ENCODE data around the gene PPM1B. TPM values are rescaled to one million over a fixed set of nuclear protein-coding genes. Genes with fewer than 3 reads are reported as not detected.
A peak's percentile ranks its signal among the peaks of the same experiment; 100 is the strongest.

PPM1B gene
- total and polyA plus RNA-seq, 10 of the 15 experiments (the other 5 are each of a cell fraction or from before 2014, with no cell fraction given) = 12.5 to 53.4 (median 33.7) TPM

DNA sequence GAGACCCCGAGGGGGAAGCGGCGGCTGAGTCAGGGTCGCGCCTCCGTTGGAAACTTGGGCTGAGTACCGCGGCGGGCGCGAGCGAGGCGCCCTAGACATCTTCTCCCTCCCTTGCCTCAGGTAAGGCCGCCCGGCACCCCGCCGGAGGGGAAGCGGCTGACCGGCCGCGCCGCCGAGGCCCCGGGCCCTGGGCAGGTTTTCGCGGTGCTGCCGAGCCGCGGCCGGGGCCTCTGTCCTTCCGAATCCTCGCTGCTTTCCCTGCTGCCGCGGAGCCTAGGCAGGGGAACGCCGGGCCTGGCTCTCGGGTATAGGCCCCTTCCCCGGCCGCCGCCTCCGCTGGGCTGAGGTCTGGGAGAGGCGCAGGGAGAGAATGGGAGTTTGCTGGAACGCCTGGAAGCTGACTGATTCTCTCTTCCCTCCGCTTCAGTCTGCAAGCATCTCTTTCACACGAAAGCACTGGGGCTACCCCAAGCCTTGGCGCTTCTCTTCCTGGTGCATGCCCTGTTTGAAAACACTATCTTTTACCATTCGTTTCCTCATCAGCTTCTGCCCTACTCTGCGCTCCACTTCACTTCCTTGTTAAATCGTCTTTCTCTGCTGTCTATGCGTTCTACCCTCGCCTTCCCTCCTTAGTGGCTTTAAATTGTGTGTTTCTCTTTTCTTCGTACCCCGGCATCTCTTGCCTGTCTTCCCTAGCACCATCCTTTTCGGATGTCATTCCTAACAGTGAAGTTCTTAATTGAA lies 652 bp downstream of the PPM1B start:
- ChIA-PET RAD21 (ENCODE audit: unreplicated experiment) (interaction anchor here (1.3 to 3.2 kb wide), 4 partner anchors 12 to 192 kb away, joined by 5 to 18 read pairs (median 12); partner anchors contain the start of genes CAMKMT and PREPL), SMC1A (ENCODE audit: uncharacterized antibody, unreplicated experiment) (interaction anchor here (1.0 to 3.5 kb wide), 7 partner anchors 13 to 84 kb away, joined by 3 to 29 read pairs (median 10); no protein-coding TSS in a partner anchor), CTCF (interaction anchor here (0.8 to 1.7 kb wide), 3 partner anchors 12 to 126 kb away, joined by 3 to 9 read pairs (median 3); no protein-coding TSS in a partner anchor), POLR2A (interaction anchor here (1.0 to 2.4 kb wide), 6 partner anchors 9 to 194 kb away, joined by 3 to 14 read pairs (median 6); partner anchors contain the start of genes CAMKMT and PREPL)
- peak overlapping the region; percentile 83 for H3K4me3 ChIP-seq
- H3K9me3 ChIP-seq (replicated peaks; ENCODE audit: control insufficient read depth, insufficient read depth, low read length) = no peaks in the 10 kb centered on the region
- BruUV-seq (replicated peaks) = no TSS peak
- no peaks in the 10 kb centered on the region for H3K4me1 ChIP-seq (ENCODE audit: control insufficient read depth, insufficient read depth, low read length)
- peak overlapping the region; percentile 79 for H3K27ac ChIP-seq (ENCODE audit: control insufficient read depth, insufficient read depth)
- H3K27me3 ChIP-seq (replicated peaks in 1 of 2; ENCODE audit: control insufficient read depth in 2 of 2, insufficient read depth in 2 of 2, low read length in 1 of 2) = no peaks in the 10 kb centered on the region
- H3K4me2 ChIP-seq (ENCODE audit: control insufficient read depth, insufficient read depth) = peak overlapping the region; percentile 52; the same call in 1 of the 2 replicates
- FAIRE-seq (no peak), ATAC-seq (peak; percentile 57), DNase-seq (ENCODE audit: low read depth, low spot score) (peak; percentile 27)
- H4K20me1 ChIP-seq (ENCODE audit: control insufficient read depth, insufficient read depth) = no peaks in the 10 kb centered on the region
- under 1% methylated on average over 52 of the region's 54 CpGs for WGBS (ENCODE audit: insufficient coverage, insufficient replicate concordance, low lambda C conversion rate, missing lambda C conversion rate)
- peak overlapping the region; percentile 87 for H3K9ac ChIP-seq (ENCODE audit: control insufficient read depth, insufficient read depth, low read length)
- H3K79me2 ChIP-seq (ENCODE audit: control insufficient read depth, insufficient read depth, low read length) = peaks cover 57% of the 10 kb centered on the region
- peak overlapping the region; percentile 63 for H2AFZ ChIP-seq (ENCODE audit: control insufficient read depth, low read depth, low read length)
- intact Hi-C loops (cut with micrococcal nuclease; ENCODE audit: unreplicated experiment) (loop anchor here (2.0 kb wide), 2 partner anchors 21 to 79 kb away; no protein-coding TSS in a partner anchor), in situ Hi-C loops (cut with MboI) (no loop called here)
- no peaks in the 10 kb centered on the region for H3K36me3 ChIP-seq (ENCODE audit: control insufficient read depth in 2 of 2, insufficient read depth in 2 of 2, low read length in 1 of 2)
- TF ChIP-seq NBN (IDR thresholded peaks at IDR 0.05) (peak; percentile 89), EP300 (IDR thresholded peaks at IDR 0.05; ENCODE audit: borderline replicate concordance in 1 of 2, control insufficient read depth in 1 of 2, low read depth in 2 of 2, low read length in 2 of 2) (no peak), GATAD2B (conservative IDR thresholded peaks at IDR 0.05; ENCODE audit: low read depth) (peak; percentile 76), PAX5 (IDR thresholded peaks at IDR 0.05; ENCODE audit: borderline replicate concordance, low read depth, low read length) (peak; percentile 28; the same call in 1 of the 2 replicates), SPI1 (IDR thresholded peaks at IDR 0.05; ENCODE audit: borderline replicate concordance, insufficient read depth, low read depth, low read length) (peak; percentile 51; the same call in 1 of the 2 replicates), IKZF2 (IDR thresholded peaks at IDR 0.05) (peak; percentile 28 to 32; a peak in 2 of 4 replicates), MXI1 (IDR thresholded peaks at IDR 0.05; ENCODE audit: low read depth, low read length) (peak; percentile 70; the same call in 1 of the 2 replicates), E2F8 (IDR thresholded peaks at IDR 0.05; ENCODE audit: low read depth, partially characterized antibody) (peak; percentile 47), RAD51 (IDR thresholded peaks at IDR 0.05) (peak; percentile 42; the same call in 1 of the 2 replicates), SP1 (IDR thresholded peaks at IDR 0.05; ENCODE audit: low read depth, low read length) (peak; percentile 12), MLLT1 (IDR thresholded peaks at IDR 0.05) (peak; percentile 100), IKZF1 (conservative IDR thresholded peaks at IDR 0.05) (peak; percentile 75), BCL11A (IDR thresholded peaks at IDR 0.05; ENCODE audit: low read depth, low read length) (0 out of 2 replicates have a peak, but pooled peaks have one; percentile 16), POLR2AphosphoS2 (IDR thresholded peaks at IDR 0.05; ENCODE audit: low read depth, low read length) (no peak), BMI1 (IDR thresholded peaks at IDR 0.05; ENCODE audit: borderline replicate concordance) (no peak), YBX1 (IDR thresholded peaks at IDR 0.05) (0 out of 2 replicates have a peak, but pooled peaks have one; percentile 54)
- TF ChIP-seq, protein P1, sequence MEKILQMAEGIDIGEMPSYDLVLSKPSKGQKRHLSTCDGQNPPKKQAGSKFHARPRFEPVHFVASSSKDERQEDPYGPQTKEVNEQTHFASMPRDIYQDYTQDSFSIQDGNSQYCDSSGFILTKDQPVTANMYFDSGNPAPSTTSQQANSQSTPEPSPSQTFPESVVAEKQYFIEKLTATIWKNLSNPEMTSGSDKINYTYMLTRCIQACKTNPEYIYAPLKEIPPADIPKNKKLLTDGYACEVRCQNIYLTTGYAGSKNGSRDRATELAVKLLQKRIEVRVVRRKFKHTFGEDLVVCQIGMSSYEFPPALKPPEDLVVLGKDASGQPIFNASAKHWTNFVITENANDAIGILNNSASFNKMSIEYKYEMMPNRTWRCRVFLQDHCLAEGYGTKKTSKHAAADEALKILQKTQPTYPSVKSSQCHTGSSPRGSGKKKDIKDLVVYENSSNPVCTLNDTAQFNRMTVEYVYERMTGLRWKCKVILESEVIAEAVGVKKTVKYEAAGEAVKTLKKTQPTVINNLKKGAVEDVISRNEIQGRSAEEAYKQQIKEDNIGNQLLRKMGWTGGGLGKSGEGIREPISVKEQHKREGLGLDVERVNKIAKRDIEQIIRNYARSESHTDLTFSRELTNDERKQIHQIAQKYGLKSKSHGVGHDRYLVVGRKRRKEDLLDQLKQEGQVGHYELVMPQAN (conservative IDR thresholded peaks at IDR 0.05) = peak; percentile 40

Measured in GM12878 (cell line).